Neural cell (in vitro differentiated cells): ENCODE data around the gene MAP4K2. TPM values are rescaled to one million over a fixed set of nuclear protein-coding genes. Genes with fewer than 3 reads are reported as not detected.

Source experiments
- H2AFZ ChIP-seq: fragments of 200-600, 300-800 bp; sonication (generic), shearing (Covaris generic); 2 replicates; pipeline ENCODE4 v1.6.0; 2014; ENCODE audit warnings: low read depth, mild to moderate bottlenecking, antibody characterized with exemption, low read length, moderate library complexity
- H3F3A ChIP-seq: fragments of 200-600 bp; shearing (Covaris generic); 2 replicates; pipeline ENCODE4 v1.6.1; 2016; ENCODE audit warnings: mild to moderate bottlenecking, moderate library complexity, mixed read lengths, antibody characterized with exemption, low read length; ENCODE audit not compliant: insufficient read depth, poor library complexity, severe bottlenecking
- H3K27ac ChIP-seq: fragments of 200-600, 300-800 bp; sonication (generic), shearing (Covaris generic); 2 replicates; pipeline ENCODE4 v1.5.1; 2014; ENCODE audit warnings: mild to moderate bottlenecking, low read length, moderate library complexity
- H3K27me3 ChIP-seq: fragments of 300-800, 200-600 bp; sonication (generic), shearing (Covaris generic); 2 replicates; pipeline ENCODE4 v1.6.0; 2014; ENCODE audit warnings: mild to moderate bottlenecking, low read depth, low read length, moderate library complexity; ENCODE audit not compliant: insufficient read depth
- H3K36me3 ChIP-seq: fragments of 300-800, 200-600 bp; sonication (generic), shearing (Covaris generic); 2 replicates; pipeline ENCODE4 v1.5.1; 2014; ENCODE audit warnings: mild to moderate bottlenecking, antibody characterized with exemption, low read length, moderate library complexity; ENCODE audit not compliant: insufficient read depth
- H3K4me2 ChIP-seq: fragments of 300-800, 200-600 bp; sonication (generic), shearing (Covaris generic); 2 replicates; pipeline ENCODE4 v1.6.0; 2014; ENCODE audit warnings: mild to moderate bottlenecking, low read length
- H3K4me3 ChIP-seq: fragments of 300-800, 200-600 bp; sonication (generic), shearing (Covaris generic); 2 replicates; pipeline ENCODE4 v1.5.1; 2014; ENCODE audit warnings: mild to moderate bottlenecking, low read length, moderate library complexity
- H3K79me2 ChIP-seq: fragments of 200-600 bp; shearing (Covaris generic); replicated peaks from 2 replicates; pipeline ENCODE4 v1.6.0; 2014; ENCODE audit warnings: mild to moderate bottlenecking, low read length, moderate library complexity; ENCODE audit not compliant: insufficient read depth
- H3K9ac ChIP-seq: fragments of 300-800, 200-600 bp; sonication (generic), shearing (Covaris generic); 2 replicates; pipeline ENCODE4 v1.6.1; 2016; ENCODE audit warnings: mild to moderate bottlenecking, low read length, mixed read lengths
- H3K9me2 ChIP-seq: fragments of 200-600 bp; shearing (Covaris generic); 2 replicates; pipeline ENCODE4 v1.6.1; 2016; ENCODE audit warnings: mild to moderate bottlenecking, low read length, mixed read lengths; ENCODE audit not compliant: insufficient read depth
- H3K9me3 ChIP-seq: fragments of 200-600, 300-800 bp; sonication (generic), shearing (Covaris generic); 2 replicates; pipeline ENCODE4 v1.6.1; 2016; ENCODE audit warnings: mild to moderate bottlenecking, mixed run types, low read length, moderate library complexity, mixed read lengths
- H4K20me1 ChIP-seq: fragments of 200-600 bp; shearing (Covaris generic); 2 replicates; pipeline ENCODE4 v1.6.1; 2016; ENCODE audit warnings: mild to moderate bottlenecking, mixed run types; ENCODE audit not compliant: insufficient read depth
- EP300 ChIP-seq: fragments of 450-650 bp; conservative IDR thresholded peaks from 2 replicates; pipeline ENCODE4 v1.6.1; 2014; ENCODE audit warnings: antibody characterized with exemption, mild to moderate bottlenecking, moderate library complexity; ENCODE audit not compliant: poor library complexity, severe bottlenecking
- EZH2 ChIP-seq: fragments of 200-600, 300-800 bp; shearing (Covaris generic), sonication (generic); IDR thresholded peaks from 2 replicates; pipeline ENCODE4 v1.6.1; 2014; ENCODE audit warnings: antibody characterized with exemption, low read length, borderline replicate concordance, mild to moderate bottlenecking; ENCODE audit not compliant: insufficient read depth, poor library complexity, severe bottlenecking
- MXI1 ChIP-seq: fragments of 450-650 bp; conservative IDR thresholded peaks from 2 replicates; pipeline ENCODE4 v1.6.1; 2014; ENCODE audit warnings: antibody characterized with exemption, mild to moderate bottlenecking; ENCODE audit not compliant: poor library complexity, severe bottlenecking
- POLR2AphosphoS5 ChIP-seq: IDR thresholded peaks from 2 replicates; pipeline ENCODE4 v1.6.1; 2012
- RAD21 ChIP-seq: fragments of 450-650 bp; conservative IDR thresholded peaks from 2 replicates; pipeline ENCODE4 v1.6.1; 2014; ENCODE audit warnings: antibody characterized with exemption, mild to moderate bottlenecking, moderate library complexity
- SMC3 ChIP-seq: fragments of 450-650 bp; conservative IDR thresholded peaks from 2 replicates; pipeline ENCODE4 v1.6.1; 2014; ENCODE audit warnings: antibody characterized with exemption, mild to moderate bottlenecking, moderate library complexity; ENCODE audit not compliant: poor library complexity
- TAF1 ChIP-seq: IDR thresholded peaks from 2 replicates; pipeline ENCODE4 v1.6.1; 2012; ENCODE audit warnings: low read depth
- polyA plus RNA-seq: library from polyadenylated mRNA; depleted of rRNA; stranded (reverse); fragments of >200 nt; gene quantifications from 2 replicates; pipeline ENCODE4 v1.2.3, GENCODE V29; 2014
- TF ChIP-seq, protein P1 (sequence below): fragments of 450-650 bp; IDR thresholded peaks from 2 replicates; pipeline ENCODE4 v1.5.1; 2014; ENCODE audit warnings: antibody characterized with exemption, mild to moderate bottlenecking, moderate library complexity; ENCODE audit not compliant: poor library complexity, severe bottlenecking
- TF ChIP-seq, protein P2 (sequence below): IDR thresholded peaks from 2 replicates; pipeline ENCODE4 v1.6.1; 2012; ENCODE audit warnings: borderline replicate concordance

Gene MAP4K2
- polyA plus RNA-seq, 1 donor from 2014 or later = 12.4 TPM

DNA sequence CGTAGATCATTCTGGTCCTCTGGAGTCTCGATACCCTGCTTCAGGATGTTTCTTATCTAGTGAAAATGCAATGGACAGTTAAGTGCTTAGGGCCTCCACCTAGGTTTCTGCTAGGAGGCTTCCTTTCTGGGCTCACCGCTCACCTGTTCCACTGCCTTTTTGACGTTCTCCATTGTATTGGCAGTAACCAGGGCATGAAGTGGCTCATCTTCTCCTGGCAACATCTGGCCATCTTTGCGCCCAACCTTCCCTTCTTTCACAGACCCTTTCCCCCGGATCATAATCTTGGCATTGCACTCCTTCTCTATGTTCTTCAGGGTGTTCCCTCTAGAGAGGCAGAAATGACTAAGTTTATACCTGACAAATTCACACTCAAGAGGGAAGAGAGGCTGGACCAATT is 33.7 kb downstream of the MAP4K2 start:
- H3K79me2 ChIP-seq = peaks cover 32% of the 10 kb centered on the region
- no peak overlapping the region for H3K9ac ChIP-seq
- H2AFZ ChIP-seq = no peak overlapping the region
- no peak for TF ChIP-seq EZH2
- TF ChIP-seq, protein P1, sequence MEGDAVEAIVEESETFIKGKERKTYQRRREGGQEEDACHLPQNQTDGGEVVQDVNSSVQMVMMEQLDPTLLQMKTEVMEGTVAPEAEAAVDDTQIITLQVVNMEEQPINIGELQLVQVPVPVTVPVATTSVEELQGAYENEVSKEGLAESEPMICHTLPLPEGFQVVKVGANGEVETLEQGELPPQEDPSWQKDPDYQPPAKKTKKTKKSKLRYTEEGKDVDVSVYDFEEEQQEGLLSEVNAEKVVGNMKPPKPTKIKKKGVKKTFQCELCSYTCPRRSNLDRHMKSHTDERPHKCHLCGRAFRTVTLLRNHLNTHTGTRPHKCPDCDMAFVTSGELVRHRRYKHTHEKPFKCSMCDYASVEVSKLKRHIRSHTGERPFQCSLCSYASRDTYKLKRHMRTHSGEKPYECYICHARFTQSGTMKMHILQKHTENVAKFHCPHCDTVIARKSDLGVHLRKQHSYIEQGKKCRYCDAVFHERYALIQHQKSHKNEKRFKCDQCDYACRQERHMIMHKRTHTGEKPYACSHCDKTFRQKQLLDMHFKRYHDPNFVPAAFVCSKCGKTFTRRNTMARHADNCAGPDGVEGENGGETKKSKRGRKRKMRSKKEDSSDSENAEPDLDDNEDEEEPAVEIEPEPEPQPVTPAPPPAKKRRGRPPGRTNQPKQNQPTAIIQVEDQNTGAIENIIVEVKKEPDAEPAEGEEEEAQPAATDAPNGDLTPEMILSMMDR = no peak
- TF ChIP-seq EP300 = no peak
- TF ChIP-seq SMC3 = no peak
- no peak for TF ChIP-seq RAD21
- TF ChIP-seq TAF1 = no peak
- TF ChIP-seq POLR2AphosphoS5 = no peak
- TF ChIP-seq MXI1 = no peak
- TF ChIP-seq, protein P2, sequence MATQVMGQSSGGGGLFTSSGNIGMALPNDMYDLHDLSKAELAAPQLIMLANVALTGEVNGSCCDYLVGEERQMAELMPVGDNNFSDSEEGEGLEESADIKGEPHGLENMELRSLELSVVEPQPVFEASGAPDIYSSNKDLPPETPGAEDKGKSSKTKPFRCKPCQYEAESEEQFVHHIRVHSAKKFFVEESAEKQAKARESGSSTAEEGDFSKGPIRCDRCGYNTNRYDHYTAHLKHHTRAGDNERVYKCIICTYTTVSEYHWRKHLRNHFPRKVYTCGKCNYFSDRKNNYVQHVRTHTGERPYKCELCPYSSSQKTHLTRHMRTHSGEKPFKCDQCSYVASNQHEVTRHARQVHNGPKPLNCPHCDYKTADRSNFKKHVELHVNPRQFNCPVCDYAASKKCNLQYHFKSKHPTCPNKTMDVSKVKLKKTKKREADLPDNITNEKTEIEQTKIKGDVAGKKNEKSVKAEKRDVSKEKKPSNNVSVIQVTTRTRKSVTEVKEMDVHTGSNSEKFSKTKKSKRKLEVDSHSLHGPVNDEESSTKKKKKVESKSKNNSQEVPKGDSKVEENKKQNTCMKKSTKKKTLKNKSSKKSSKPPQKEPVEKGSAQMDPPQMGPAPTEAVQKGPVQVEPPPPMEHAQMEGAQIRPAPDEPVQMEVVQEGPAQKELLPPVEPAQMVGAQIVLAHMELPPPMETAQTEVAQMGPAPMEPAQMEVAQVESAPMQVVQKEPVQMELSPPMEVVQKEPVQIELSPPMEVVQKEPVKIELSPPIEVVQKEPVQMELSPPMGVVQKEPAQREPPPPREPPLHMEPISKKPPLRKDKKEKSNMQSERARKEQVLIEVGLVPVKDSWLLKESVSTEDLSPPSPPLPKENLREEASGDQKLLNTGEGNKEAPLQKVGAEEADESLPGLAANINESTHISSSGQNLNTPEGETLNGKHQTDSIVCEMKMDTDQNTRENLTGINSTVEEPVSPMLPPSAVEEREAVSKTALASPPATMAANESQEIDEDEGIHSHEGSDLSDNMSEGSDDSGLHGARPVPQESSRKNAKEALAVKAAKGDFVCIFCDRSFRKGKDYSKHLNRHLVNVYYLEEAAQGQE = no peak
- H3K27ac ChIP-seq = no peak overlapping the region
- no peaks in the 10 kb centered on the region for H3K9me3 ChIP-seq
- H3K4me2 ChIP-seq = no peak overlapping the region
- peaks cover 29% of the 10 kb centered on the region for H4K20me1 ChIP-seq
- no peaks in the 10 kb centered on the region for H3K9me2 ChIP-seq
- no peak overlapping the region for H3K4me3 ChIP-seq
- no peaks in the 10 kb centered on the region for H3F3A ChIP-seq
- H3K36me3 ChIP-seq = peaks cover 35% of the 10 kb centered on the region
- H3K27me3 ChIP-seq = no peaks in the 10 kb centered on the region

DNA sequence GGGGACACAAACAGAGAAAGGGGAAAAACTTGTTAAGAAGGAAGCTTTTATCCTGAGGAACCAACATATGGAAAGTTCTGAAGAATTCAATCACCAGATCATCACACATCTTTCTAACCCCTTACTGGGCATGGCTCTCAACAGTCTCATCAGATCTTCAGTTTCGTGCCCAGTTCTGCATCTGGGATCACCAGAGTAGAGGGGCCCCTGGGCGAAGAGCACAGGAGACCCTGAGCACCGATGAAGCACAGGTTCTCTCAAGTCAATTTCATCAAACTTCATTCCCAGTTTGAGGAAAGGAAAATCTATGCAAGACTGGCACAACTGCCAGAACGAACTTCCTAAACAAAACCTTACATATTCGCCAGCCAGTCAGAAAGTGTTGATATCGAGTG is 34.7 kb downstream of the MAP4K2 start:
- Histone ChIP-seq H3K4me3 (no peak overlapping the region), H3K27ac (no peak overlapping the region), H2AFZ (no peak overlapping the region), H3K9me3 (no peaks in the 10 kb centered on the region), H3K27me3 (no peaks in the 10 kb centered on the region), H4K20me1 (peaks cover 29% of the 10 kb centered on the region), H3K36me3 (peaks cover 35% of the 10 kb centered on the region), H3K9me2 (no peaks in the 10 kb centered on the region), H3K4me2 (no peak overlapping the region), H3K9ac (no peak overlapping the region), H3F3A (no peaks in the 10 kb centered on the region), H3K79me2 (peaks cover 22% of the 10 kb centered on the region)
- TF ChIP-seq, protein P1 = no peak
- TF ChIP-seq SMC3 = no peak
- TF ChIP-seq MXI1 = no peak
- TF ChIP-seq, protein P2 = no peak
- no peak for TF ChIP-seq RAD21
- no peak for TF ChIP-seq POLR2AphosphoS5
- no peak for TF ChIP-seq EZH2
- no peak for TF ChIP-seq EP300
- no peak for TF ChIP-seq TAF1
